AG04449 (cell line): ENCODE measurements around the gene SUCLG2.

Source experiments
- CTCF ChIA-PET: fragments of 350-600 bp; formaldehyde crosslinking; extraction: SDS; loops from one replicate; lab custom pipeline; 2021; ENCODE audit warnings: antibody characterized with exemption; lab: Yijun Ruan, JAX
- POLR2A ChIA-PET: fragments of 400-600, 350-600 bp; formaldehyde crosslinking; extraction: SDS; loops from one replicate; lab custom pipeline; 2020; ENCODE audit warnings: antibody characterized with exemption, inconsistent platforms; lab: Yijun Ruan, JAX
- DNase-seq: peaks from one replicate; pipeline ENCODE4 v3.0.0-alpha.2; 2010; ENCODE audit warnings: low read depth, low spot score
- H3K4me3 ChIP-seq: 2 replicates; pipeline ENCODE4 v1.5.1; 2011; ENCODE audit warnings: low read depth, mild to moderate bottlenecking, control low read depth, low read length
- TF ChIP-seq, protein P1 (sequence below): IDR thresholded peaks from one replicate; pipeline ENCODE4 v1.5.1; 2011; ENCODE audit warnings: mild to moderate bottlenecking, moderate library complexity, low read length, control low read depth, inconsistent platforms; ENCODE audit not compliant: insufficient read depth; ENCODE audit errors: missing control alignments

SUCLG2 gene

DNA sequence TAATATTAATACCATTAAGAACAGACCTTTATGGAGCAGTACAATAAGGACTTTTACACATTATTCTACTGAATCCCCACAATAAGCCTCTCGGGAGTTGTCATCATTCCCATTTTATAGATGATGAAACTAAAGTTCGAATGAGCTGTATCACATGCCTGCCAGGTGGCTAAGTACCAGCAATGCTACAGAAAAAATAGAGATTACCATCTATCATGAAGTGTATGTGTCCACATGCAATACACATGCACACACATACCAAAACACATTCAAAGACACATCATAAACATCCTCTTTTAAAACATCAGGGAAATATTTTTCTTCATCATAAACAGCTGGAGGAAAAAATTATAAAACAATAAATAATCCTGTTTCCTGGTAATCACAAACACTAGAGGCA lies 136.6 kb downstream of the SUCLG2 start:
- CTCF ChIA-PET = interaction anchor here (1.0 kb wide), 1 partner anchor 27 kb away, joined by 3 read pairs; no protein-coding TSS in a partner anchor
- DNase-seq = no peak
- POLR2A ChIA-PET = no interaction called here
- H3K4me3 ChIP-seq = no peak overlapping the region
- TF ChIP-seq, protein P1, sequence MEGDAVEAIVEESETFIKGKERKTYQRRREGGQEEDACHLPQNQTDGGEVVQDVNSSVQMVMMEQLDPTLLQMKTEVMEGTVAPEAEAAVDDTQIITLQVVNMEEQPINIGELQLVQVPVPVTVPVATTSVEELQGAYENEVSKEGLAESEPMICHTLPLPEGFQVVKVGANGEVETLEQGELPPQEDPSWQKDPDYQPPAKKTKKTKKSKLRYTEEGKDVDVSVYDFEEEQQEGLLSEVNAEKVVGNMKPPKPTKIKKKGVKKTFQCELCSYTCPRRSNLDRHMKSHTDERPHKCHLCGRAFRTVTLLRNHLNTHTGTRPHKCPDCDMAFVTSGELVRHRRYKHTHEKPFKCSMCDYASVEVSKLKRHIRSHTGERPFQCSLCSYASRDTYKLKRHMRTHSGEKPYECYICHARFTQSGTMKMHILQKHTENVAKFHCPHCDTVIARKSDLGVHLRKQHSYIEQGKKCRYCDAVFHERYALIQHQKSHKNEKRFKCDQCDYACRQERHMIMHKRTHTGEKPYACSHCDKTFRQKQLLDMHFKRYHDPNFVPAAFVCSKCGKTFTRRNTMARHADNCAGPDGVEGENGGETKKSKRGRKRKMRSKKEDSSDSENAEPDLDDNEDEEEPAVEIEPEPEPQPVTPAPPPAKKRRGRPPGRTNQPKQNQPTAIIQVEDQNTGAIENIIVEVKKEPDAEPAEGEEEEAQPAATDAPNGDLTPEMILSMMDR = no peak

DNA sequence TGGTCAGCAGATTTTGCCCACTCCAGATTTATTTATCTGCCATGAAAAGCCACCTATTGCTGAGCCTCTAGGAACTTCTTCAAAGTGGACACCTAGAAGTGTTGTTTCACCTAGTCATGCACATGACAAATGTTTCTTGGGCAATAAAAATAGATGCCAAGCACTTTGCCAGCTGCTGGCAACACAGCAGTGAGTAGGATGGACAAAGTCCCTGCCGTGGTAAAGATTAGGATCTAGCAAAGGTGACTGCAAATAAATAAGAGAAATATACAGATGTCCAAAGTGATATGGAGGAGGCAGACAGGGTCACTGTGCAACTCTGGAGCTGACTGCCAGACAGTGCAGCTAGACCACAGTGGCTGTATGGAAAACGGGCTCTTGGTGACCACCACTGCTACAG lies 137.9 kb downstream of the SUCLG2 start:
- ChIA-PET CTCF (no interaction called here), POLR2A (no interaction called here)
- no peak for DNase-seq
- TF ChIP-seq, protein P1 = no peak
- no peak overlapping the region for H3K4me3 ChIP-seq

DNA sequence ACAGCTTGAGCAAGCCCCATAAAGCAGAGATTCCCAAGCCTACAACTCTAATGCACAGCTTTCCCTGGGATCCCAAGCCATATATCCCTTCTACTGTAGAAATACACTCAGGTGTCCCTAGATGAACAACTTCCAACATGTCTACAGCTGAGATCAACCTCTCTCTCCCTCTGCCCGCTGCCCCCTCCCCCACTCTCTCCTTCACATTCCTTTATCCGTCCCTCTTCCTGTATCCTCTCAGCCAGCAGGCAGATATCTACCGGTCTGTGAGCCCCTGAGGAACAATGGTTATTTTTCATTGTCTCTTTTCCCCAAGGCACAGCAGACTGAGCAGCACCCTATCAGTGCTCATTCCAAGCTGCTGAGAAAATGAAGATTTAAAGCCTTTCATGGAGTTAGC lies 138.6 kb downstream of the SUCLG2 start:
- H3K4me3 ChIP-seq = no peak overlapping the region
- ChIA-PET CTCF (no interaction called here), POLR2A (no interaction called here)
- no peak for DNase-seq
- TF ChIP-seq, protein P1 = no peak

DNA sequence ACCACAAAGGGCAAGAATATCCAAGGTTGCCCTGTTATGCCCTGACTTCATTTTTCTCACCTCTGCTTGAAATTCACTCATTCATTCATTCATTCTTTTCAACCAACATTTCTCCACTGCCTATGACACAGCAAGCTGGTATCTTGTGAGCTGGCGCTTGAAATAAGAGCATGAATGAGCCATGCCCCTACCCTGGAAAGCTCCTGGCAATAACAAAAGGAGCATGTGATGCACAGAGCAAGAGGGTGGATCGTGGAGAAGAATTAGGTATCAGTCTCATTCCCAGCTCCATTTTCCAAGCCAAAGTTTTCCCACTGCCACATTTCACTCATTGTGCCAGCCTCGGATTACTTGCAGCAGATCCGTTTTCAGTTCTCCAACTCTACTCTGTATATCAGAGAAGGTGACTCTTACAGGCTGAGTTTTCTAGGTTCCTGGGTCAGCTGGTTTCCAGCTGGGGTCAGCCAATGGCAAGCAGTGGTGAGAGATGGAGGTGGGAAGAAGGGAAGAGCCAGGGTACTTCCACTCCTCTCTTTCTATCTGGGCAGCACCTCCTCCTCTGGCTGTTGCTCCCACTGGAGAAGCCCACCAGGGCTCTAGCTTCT lies 144.8 kb downstream of the SUCLG2 start:
- H3K4me3 ChIP-seq = no peak overlapping the region
- ChIA-PET POLR2A (no interaction called here), CTCF (interaction anchor here (0.6 kb wide), 1 partner anchor 85 kb away, joined by 3 read pairs; no protein-coding TSS in a partner anchor)
- DNase-seq = no peak
- TF ChIP-seq, protein P1 = no peak

DNA sequence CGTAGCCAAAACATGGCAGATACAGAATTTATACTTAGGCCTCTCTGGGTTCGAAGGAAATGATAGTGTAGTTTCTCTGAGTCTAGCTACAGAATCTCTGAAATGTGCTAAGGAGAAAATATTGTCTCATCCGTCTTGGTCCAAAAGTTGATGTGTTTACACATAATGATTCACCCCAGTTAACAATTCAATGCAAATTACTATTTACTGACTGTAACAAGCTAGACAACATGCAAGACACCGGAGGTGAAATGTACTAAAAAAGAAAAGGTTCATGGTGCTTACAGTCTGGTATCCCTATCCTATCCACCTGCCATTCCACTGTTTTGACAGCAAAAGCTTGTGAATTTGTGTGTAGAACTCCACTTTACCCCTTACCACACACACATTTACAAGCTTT lies 146.8 kb downstream of the SUCLG2 start:
- TF ChIP-seq, protein P1 = no peak
- H3K4me3 ChIP-seq = no peak overlapping the region
- no peak for DNase-seq
- POLR2A ChIA-PET = no interaction called here
- CTCF ChIA-PET = no interaction called here

DNA sequence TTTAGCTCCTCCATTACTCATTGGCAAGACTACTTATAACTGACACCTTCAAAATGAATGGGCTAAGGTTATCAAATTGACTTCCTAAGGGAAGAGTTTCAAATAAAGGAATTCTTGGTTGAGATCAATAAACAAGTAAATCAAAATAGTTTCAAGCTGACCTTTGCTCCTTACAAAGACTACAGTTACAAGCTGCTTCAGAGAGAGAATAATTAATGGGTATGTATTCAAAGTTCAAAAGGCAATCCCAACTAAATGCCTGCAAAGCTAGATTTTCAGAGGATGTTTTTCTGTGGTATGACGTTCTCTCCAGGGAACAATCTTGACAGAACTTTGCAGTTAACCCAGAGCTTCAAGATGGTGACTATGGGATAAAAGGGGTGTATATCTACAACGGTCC lies 153.7 kb downstream of the SUCLG2 start:
- H3K4me3 ChIP-seq = no peak overlapping the region
- ChIA-PET CTCF (no interaction called here), POLR2A (no interaction called here)
- DNase-seq = no peak
- TF ChIP-seq, protein P1 = no peak
